Uterus (tissue), 4 donors: ENCODE data around the gene DAP3. TPM values are rescaled to one million over a fixed set of nuclear protein-coding genes. Genes with fewer than 3 reads are reported as not detected.
"Not testable (repeated sequence)": the region's sequence is repeated elsewhere in the genome, so short reads cannot be mapped to it uniquely, and the experiment has no call there.

Source experiments
- DNase-seq, 2 donors: peaks; one replicate each; pipeline ENCODE4 v3.0.0-alpha.2; 2019 to 2020
- H3K27ac ChIP-seq, 2 donors: fragments of 200-600 bp; sonication (generic); 1 replicate in 1 of 2; 2 replicates in 1 of 2; pipeline ENCODE4 v1.5.1; 2016 to 2018
- H3K27me3 ChIP-seq, 2 donors: fragments of 200-600 bp; sonication (generic); one replicate each; pipeline ENCODE4 v1.5.1; 2018 to 2019; ENCODE audit warnings: control low read depth in 1 of 2
- H3K36me3 ChIP-seq, 2 donors: fragments of 200-600 bp; sonication (generic); one replicate each; pipeline ENCODE4 v1.5.1; 2019; ENCODE audit warnings: control low read depth in 1 of 2
- H3K4me1 ChIP-seq, 2 donors: fragments of 200-600 bp; sonication (generic); one replicate each; pipeline ENCODE4 v1.5.1; 2018 to 2019; ENCODE audit warnings: control low read depth in 1 of 2
- H3K4me3 ChIP-seq, 2 donors: fragments of 200-600 bp; sonication (generic); 1 replicate in 1 of 2; 2 replicates in 1 of 2; pipeline ENCODE4 v1.5.1; 2018 to 2019; ENCODE audit warnings: mild to moderate bottlenecking in 1 of 2
- H3K9me3 ChIP-seq, 2 donors: fragments of 200-600 bp; sonication (generic); one replicate each; pipeline ENCODE4 v1.5.1; 2019; ENCODE audit warnings: control low read depth in 1 of 2
- CTCF ChIP-seq, 4 experiments: fragments of 200-600 bp in 2 of 4; fragments of 450-650 bp in 2 of 4; sonication (generic) in 2 of 4; IDR thresholded peaks; one replicate each; pipeline ENCODE4 v1.5.1; 2016 to 2019; ENCODE audit warnings: antibody characterized with exemption in 4 of 4, mild to moderate bottlenecking in 2 of 4, moderate library complexity in 1 of 4
- POLR2A ChIP-seq, 2 donors: fragments of 450-650 bp; IDR thresholded peaks; one replicate each; pipeline ENCODE4 v1.6.1; 2016; ENCODE audit warnings: antibody characterized with exemption in 2 of 2, mild to moderate bottlenecking in 1 of 2, moderate library complexity in 1 of 2
- intact Hi-C: fragments of 100-400 bp; cut with DNase I; formaldehyde crosslinking; loops from one replicate; pipeline ENCODE4 v1.15.1; 2023; ENCODE audit warnings: low total_unique reads
- total RNA-seq, 4 donors: library from RNA; depleted of rRNA in 3 of 4; stranded (reverse); fragments of >200 nt in 3 of 4; gene quantifications; one replicate each; pipeline versions ENCODE4 v1.1.0 to v1.2.4, GENCODE V29; 2014 to 2023
- donor health status: DM: yes; HTN: yes; CAD: no.

The DAP3 gene
- total RNA-seq, 4 donors from 2014 or later: 43.5 to 177 (median 69.6) TPM

- DNase-seq: no peak
- H3K36me3 ChIP-seq: no peaks in the 10 kb centered on the region
- H3K4me1 ChIP-seq: no peaks in the 10 kb centered on the region
- no peak overlapping the region for H3K27ac ChIP-seq
- H3K4me3 ChIP-seq: no peak overlapping the region
- intact Hi-C loops: no loop called here
- H3K27me3 ChIP-seq: no peaks in the 10 kb centered on the region
- H3K9me3 ChIP-seq: no peaks in the 10 kb centered on the region
- no peak for TF ChIP-seq CTCF (IDR thresholded peaks at IDR 0.05)
- TF ChIP-seq POLR2A (IDR thresholded peaks at IDR 0.05): no peak
Observed at GRCh38 chr1:155696524-155696923, 7.6 kb downstream of the DAP3 start.

GRCh38 chr1:155697046-155697445 is 8.2 kb downstream of the DAP3 start:
- intact Hi-C loops: no loop called here
- no peaks in the 10 kb centered on the region for H3K27me3 ChIP-seq
- H3K4me1 ChIP-seq: no peaks in the 10 kb centered on the region
- no peak for DNase-seq
- H3K36me3 ChIP-seq: no peaks in the 10 kb centered on the region
- no peaks in the 10 kb centered on the region for H3K9me3 ChIP-seq
- H3K27ac ChIP-seq: no peak overlapping the region
- H3K4me3 ChIP-seq: no peak overlapping the region
- TF ChIP-seq POLR2A (IDR thresholded peaks at IDR 0.05) (no peak), CTCF (IDR thresholded peaks at IDR 0.05) (no peak)

- intact Hi-C loops, H3K9me3 ChIP-seq, H3K36me3 ChIP-seq, H3K4me3 ChIP-seq, H3K27me3 ChIP-seq, DNase-seq, H3K27ac ChIP-seq, H3K4me1 ChIP-seq: not testable (repeated sequence)
Observed at GRCh38 chr1:155697616-155698015, 8.7 kb downstream of the DAP3 start.

- Histone ChIP-seq H3K4me3 (no peak overlapping the region), H3K4me1 (no peaks in the 10 kb centered on the region), H3K27ac (no peak overlapping the region), H3K36me3 (no peaks in the 10 kb centered on the region), H3K9me3 (no peaks in the 10 kb centered on the region), H3K27me3 (no peaks in the 10 kb centered on the region)
- intact Hi-C loops: no loop called here
- DNase-seq: no peak
- no peak for TF ChIP-seq POLR2A (IDR thresholded peaks at IDR 0.05)
- no peak for TF ChIP-seq CTCF (IDR thresholded peaks at IDR 0.05)
Observed at GRCh38 chr1:155698382-155699038, 9.6 kb downstream of the DAP3 start.

GRCh38 chr1:155699062-155699461 is 10.2 kb downstream of the DAP3 start:
- DNase-seq, H3K4me3 ChIP-seq, intact Hi-C loops, H3K27me3 ChIP-seq, H3K27ac ChIP-seq, H3K9me3 ChIP-seq, H3K4me1 ChIP-seq, H3K36me3 ChIP-seq: not testable (repeated sequence)

GRCh38 chr1:155701675-155702074 is 12.8 kb downstream of the DAP3 start:
- H3K4me3 ChIP-seq, H3K4me1 ChIP-seq, H3K9me3 ChIP-seq, intact Hi-C loops, DNase-seq, H3K27ac ChIP-seq, H3K36me3 ChIP-seq, H3K27me3 ChIP-seq: not testable (repeated sequence)

GRCh38 chr1:155703216-155703615 is 14.3 kb downstream of the DAP3 start:
- DNase-seq: no peak
- Histone ChIP-seq H3K27ac (no peak overlapping the region), H3K27me3 (no peaks in the 10 kb centered on the region), H3K36me3 (no peaks in the 10 kb centered on the region), H3K9me3 (no peaks in the 10 kb centered on the region), H3K4me3 (no peak overlapping the region), H3K4me1 (no peaks in the 10 kb centered on the region)
- TF ChIP-seq POLR2A (IDR thresholded peaks at IDR 0.05): no peak
- TF ChIP-seq CTCF (IDR thresholded peaks at IDR 0.05): no peak
- intact Hi-C loops: no loop called here

GRCh38 chr1:155704414-155704813 is 15.5 kb downstream of the DAP3 start:
- H3K27ac ChIP-seq, H3K27me3 ChIP-seq, DNase-seq, H3K4me1 ChIP-seq, H3K36me3 ChIP-seq, intact Hi-C loops, H3K4me3 ChIP-seq, H3K9me3 ChIP-seq: not testable (repeated sequence)
